ENCODE measurements around the gene CFAP73. TPM values are rescaled to one million over a fixed set of nuclear protein-coding genes. Genes with fewer than 3 reads are reported as not detected.

Gene CFAP73
- polyA plus RNA-seq, 1 of the 3 experiments (the other 2 are of a cell fraction), result not detected

DNA sequence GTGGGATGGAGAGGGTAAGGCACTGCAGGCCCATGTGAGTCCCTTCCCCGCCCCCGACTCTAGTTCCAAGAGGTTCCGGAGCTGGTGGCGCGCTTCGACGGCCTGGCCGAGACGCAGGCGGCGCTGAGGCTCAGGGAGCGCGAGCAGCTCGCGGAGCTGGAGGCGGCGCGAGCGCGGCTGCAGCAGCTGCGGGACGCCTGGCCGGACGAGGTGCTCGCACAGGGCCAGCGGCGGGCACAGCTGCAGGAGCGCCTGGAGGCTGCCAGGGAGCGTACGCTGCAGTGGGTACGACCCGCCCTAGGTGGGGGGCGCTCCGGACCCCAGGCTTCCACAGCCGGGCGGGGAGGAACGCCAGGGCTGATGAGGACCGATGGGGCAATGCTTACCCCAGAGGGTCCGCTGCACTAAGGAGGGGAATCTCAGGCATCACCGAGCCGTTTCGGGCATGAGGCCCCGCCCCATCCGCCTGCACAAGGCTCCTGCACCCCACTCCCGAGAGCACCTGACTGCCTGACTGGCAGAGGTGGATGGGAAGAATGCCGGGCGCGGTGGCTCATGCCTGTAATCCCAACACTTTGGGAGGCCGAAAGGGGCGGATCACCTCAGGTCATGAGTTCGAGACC lies 4.9 kb downstream of the CFAP73 start (continued):
- TF ChIP-seq, protein P1, sequence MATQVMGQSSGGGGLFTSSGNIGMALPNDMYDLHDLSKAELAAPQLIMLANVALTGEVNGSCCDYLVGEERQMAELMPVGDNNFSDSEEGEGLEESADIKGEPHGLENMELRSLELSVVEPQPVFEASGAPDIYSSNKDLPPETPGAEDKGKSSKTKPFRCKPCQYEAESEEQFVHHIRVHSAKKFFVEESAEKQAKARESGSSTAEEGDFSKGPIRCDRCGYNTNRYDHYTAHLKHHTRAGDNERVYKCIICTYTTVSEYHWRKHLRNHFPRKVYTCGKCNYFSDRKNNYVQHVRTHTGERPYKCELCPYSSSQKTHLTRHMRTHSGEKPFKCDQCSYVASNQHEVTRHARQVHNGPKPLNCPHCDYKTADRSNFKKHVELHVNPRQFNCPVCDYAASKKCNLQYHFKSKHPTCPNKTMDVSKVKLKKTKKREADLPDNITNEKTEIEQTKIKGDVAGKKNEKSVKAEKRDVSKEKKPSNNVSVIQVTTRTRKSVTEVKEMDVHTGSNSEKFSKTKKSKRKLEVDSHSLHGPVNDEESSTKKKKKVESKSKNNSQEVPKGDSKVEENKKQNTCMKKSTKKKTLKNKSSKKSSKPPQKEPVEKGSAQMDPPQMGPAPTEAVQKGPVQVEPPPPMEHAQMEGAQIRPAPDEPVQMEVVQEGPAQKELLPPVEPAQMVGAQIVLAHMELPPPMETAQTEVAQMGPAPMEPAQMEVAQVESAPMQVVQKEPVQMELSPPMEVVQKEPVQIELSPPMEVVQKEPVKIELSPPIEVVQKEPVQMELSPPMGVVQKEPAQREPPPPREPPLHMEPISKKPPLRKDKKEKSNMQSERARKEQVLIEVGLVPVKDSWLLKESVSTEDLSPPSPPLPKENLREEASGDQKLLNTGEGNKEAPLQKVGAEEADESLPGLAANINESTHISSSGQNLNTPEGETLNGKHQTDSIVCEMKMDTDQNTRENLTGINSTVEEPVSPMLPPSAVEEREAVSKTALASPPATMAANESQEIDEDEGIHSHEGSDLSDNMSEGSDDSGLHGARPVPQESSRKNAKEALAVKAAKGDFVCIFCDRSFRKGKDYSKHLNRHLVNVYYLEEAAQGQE (IDR thresholded peaks at IDR 0.05; ENCODE audit: low read depth, low read length), result no peak
- TF ChIP-seq RFX5 (IDR thresholded peaks at IDR 0.05; ENCODE audit: low read length) (no peak), TEAD4 (IDR thresholded peaks at IDR 0.05; ENCODE audit: borderline replicate concordance, insufficient read depth) (no peak), NRF1 (IDR thresholded peaks at IDR 0.05; ENCODE audit: low read depth, low read length) (no peak), MEF2A (IDR thresholded peaks at IDR 0.05; ENCODE audit: borderline replicate concordance, low read depth) (no peak)
- TF ChIP-seq, protein P2, sequence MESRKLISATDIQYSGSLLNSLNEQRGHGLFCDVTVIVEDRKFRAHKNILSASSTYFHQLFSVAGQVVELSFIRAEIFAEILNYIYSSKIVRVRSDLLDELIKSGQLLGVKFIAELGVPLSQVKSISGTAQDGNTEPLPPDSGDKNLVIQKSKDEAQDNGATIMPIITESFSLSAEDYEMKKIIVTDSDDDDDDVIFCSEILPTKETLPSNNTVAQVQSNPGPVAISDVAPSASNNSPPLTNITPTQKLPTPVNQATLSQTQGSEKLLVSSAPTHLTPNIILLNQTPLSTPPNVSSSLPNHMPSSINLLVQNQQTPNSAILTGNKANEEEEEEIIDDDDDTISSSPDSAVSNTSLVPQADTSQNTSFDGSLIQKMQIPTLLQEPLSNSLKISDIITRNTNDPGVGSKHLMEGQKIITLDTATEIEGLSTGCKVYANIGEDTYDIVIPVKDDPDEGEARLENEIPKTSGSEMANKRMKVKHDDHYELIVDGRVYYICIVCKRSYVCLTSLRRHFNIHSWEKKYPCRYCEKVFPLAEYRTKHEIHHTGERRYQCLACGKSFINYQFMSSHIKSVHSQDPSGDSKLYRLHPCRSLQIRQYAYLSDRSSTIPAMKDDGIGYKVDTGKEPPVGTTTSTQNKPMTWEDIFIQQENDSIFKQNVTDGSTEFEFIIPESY (IDR thresholded peaks at IDR 0.05; ENCODE audit: borderline replicate concordance, low read depth), result no peak

DNA sequence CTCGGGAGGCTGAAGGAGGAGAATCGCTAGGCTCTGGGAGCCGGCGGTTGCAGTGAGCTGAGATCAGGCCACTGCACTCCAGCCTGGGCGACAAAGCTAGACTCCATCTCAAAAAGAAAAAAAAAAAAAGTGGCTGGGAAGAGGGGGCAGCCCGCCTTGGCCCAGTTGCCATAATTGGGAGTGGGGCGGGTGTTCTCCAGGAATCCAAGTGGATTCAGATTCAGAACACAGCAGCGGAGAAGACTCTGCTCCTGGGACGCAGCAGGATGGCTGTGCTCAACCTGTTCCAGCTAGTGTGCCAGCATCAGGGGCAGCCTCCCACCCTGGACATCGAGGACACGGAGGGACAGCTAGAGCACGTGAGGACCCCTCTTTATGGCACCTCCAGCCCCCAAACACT lies 5.5 kb downstream of the CFAP73 start:
- no peak overlapping the region for H3K9ac ChIP-seq
- H2AFZ ChIP-seq (ENCODE audit: low read depth), result no peak overlapping the region
- H3K79me2 ChIP-seq (ENCODE audit: insufficient read depth), result no peaks in the 10 kb centered on the region
- peaks cover 5 to 24% of the 10 kb centered on the region in 2 experiments for H3K36me3 ChIP-seq (replicated peaks in 1 of 2; ENCODE audit: control insufficient read depth in 1 of 2, insufficient read depth in 2 of 2, low read length in 1 of 2)
- H4K20me1 ChIP-seq (ENCODE audit: insufficient read depth), result no peaks in the 10 kb centered on the region
- no peak overlapping the region for H3K4me3 ChIP-seq (ENCODE audit: low read depth in 2 of 2, low read length in 1 of 2)
- no peaks in the 10 kb centered on the region for H3K9me3 ChIP-seq
- peaks cover 13% of the 10 kb centered on the region for H3F3A ChIP-seq (replicated peaks; ENCODE audit: insufficient read depth)
- peaks cover 0 to 5% of the 10 kb centered on the region in 2 experiments; a peak in 1 of 4 replicates for H3K4me1 ChIP-seq (ENCODE audit: control insufficient read depth in 1 of 2, insufficient read depth in 2 of 2, low read depth in 1 of 2, low read length in 1 of 2)
- no peak for DNase-seq
- ChIA-PET CTCF (interaction anchor here (0.8 to 7.6 kb wide), 6 partner anchors 19 to 106 kb away, joined by 3 to 49 read pairs (median 20); partner anchors contain the start of genes DTX1 and RASAL1), POLR2A (no interaction called here)
- peaks cover 24% of the 10 kb centered on the region for H3K27me3 ChIP-seq (ENCODE audit: insufficient read depth)
- H3K9me2 ChIP-seq, result no peaks in the 10 kb centered on the region
- WGBS (ENCODE audit: low lambda C conversion rate), result 79% methylated on average over 9 of the region's 12 CpGs
- H3K4me2 ChIP-seq, result no peak overlapping the region
- no peak overlapping the region for H3K27ac ChIP-seq (ENCODE audit: low read depth in 2 of 2, low read length in 1 of 2)
- TF ChIP-seq MEF2A (IDR thresholded peaks at IDR 0.05; ENCODE audit: borderline replicate concordance, low read depth) (no peak), NRF1 (IDR thresholded peaks at IDR 0.05; ENCODE audit: low read depth, low read length) (no peak), EP300 (IDR thresholded peaks at IDR 0.05; ENCODE audit: borderline replicate concordance in 1 of 2, low read depth in 1 of 2, low read length in 1 of 2) (no peak), FOXM1 (IDR thresholded peaks at IDR 0.05; ENCODE audit: low read depth) (no peak), JUND (IDR thresholded peaks at IDR 0.05) (no peak)
- TF ChIP-seq, protein P1 (IDR thresholded peaks at IDR 0.05; ENCODE audit: low read depth, low read length), result no peak
- TF ChIP-seq, protein P3, sequence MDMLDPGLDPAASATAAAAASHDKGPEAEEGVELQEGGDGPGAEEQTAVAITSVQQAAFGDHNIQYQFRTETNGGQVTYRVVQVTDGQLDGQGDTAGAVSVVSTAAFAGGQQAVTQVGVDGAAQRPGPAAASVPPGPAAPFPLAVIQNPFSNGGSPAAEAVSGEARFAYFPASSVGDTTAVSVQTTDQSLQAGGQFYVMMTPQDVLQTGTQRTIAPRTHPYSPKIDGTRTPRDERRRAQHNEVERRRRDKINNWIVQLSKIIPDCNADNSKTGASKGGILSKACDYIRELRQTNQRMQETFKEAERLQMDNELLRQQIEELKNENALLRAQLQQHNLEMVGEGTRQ (IDR thresholded peaks at IDR 0.05; ENCODE audit: borderline replicate concordance, low read depth, low read length), result no peak
- TF ChIP-seq, protein P4, sequence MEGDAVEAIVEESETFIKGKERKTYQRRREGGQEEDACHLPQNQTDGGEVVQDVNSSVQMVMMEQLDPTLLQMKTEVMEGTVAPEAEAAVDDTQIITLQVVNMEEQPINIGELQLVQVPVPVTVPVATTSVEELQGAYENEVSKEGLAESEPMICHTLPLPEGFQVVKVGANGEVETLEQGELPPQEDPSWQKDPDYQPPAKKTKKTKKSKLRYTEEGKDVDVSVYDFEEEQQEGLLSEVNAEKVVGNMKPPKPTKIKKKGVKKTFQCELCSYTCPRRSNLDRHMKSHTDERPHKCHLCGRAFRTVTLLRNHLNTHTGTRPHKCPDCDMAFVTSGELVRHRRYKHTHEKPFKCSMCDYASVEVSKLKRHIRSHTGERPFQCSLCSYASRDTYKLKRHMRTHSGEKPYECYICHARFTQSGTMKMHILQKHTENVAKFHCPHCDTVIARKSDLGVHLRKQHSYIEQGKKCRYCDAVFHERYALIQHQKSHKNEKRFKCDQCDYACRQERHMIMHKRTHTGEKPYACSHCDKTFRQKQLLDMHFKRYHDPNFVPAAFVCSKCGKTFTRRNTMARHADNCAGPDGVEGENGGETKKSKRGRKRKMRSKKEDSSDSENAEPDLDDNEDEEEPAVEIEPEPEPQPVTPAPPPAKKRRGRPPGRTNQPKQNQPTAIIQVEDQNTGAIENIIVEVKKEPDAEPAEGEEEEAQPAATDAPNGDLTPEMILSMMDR (IDR thresholded peaks at IDR 0.05), result no peak
- TF ChIP-seq, protein P5, sequence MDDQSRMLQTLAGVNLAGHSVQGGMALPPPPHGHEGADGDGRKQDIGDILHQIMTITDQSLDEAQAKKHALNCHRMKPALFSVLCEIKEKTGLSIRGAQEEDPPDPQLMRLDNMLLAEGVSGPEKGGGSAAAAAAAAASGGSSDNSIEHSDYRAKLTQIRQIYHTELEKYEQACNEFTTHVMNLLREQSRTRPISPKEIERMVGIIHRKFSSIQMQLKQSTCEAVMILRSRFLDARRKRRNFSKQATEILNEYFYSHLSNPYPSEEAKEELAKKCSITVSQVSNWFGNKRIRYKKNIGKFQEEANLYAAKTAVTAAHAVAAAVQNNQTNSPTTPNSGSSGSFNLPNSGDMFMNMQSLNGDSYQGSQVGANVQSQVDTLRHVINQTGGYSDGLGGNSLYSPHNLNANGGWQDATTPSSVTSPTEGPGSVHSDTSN (IDR thresholded peaks at IDR 0.05), result no peak
- TF ChIP-seq, protein P2 (IDR thresholded peaks at IDR 0.05; ENCODE audit: borderline replicate concordance, low read depth), result no peak

Data from SK-N-SH (cell line).